Breast epithelium (tissue), 3 donors: ENCODE data around the gene MACROD2.

Source experiments
- CTCF ChIP-seq, 3 donors: fragments of 450-650 bp; IDR thresholded peaks; one replicate each; pipeline ENCODE4 v1.5.1; 2016 to 2017; ENCODE audit warnings: antibody characterized with exemption in 3 of 3, mild to moderate bottlenecking in 3 of 3, moderate library complexity in 3 of 3
- POLR2A ChIP-seq: fragments of 450-650 bp; IDR thresholded peaks from one replicate; pipeline ENCODE4 v1.6.1; 2016; ENCODE audit warnings: antibody characterized with exemption, mild to moderate bottlenecking, moderate library complexity
- POLR2AphosphoS5 ChIP-seq, 3 donors: sonication (generic); formaldehyde crosslinking; IDR thresholded peaks; one replicate each; pipeline ENCODE4 v1.6.1; 2017; ENCODE audit warnings: antibody characterized with exemption in 3 of 3

- no peak for TF ChIP-seq CTCF (IDR thresholded peaks at IDR 0.05)
- TF ChIP-seq POLR2AphosphoS5 (IDR thresholded peaks at IDR 0.05) = no peak
- TF ChIP-seq POLR2A = no peak
Measured at GRCh38 chr20:15498926-15499325, 1503.6 kb downstream of the MACROD2 start.
